GM23338 (cell line): ENCODE data around the gene ODAD3.

Source experiments
- CREB1 ChIP-seq: fragments of 250-450 bp; sonication (Bioruptor Pico); IDR thresholded peaks from 2 replicates; pipeline ENCODE4 v1.5.0; 2020; ENCODE audit warnings: low read depth, mild to moderate bottlenecking, moderate library complexity
- CTCF ChIP-seq, 2 experiments: fragments of 200-600 bp in 1 of 2; sonication (generic) in 1 of 2; conservative IDR thresholded peaks; 2 replicates each; pipeline versions ENCODE4 v1.5.1 to v1.6.1; 2016 to 2017; ENCODE audit warnings: antibody characterized with exemption in 2 of 2, low read depth in 2 of 2, mild to moderate bottlenecking in 2 of 2, moderate library complexity in 1 of 2
- ETS1 ChIP-seq: IDR thresholded peaks from 2 replicates; pipeline ENCODE4 v1.6.1; 2016; ENCODE audit warnings: antibody characterized with exemption
- EZH2 ChIP-seq: fragments of 200-600 bp; sonication (generic); IDR thresholded peaks from one replicate; pipeline ENCODE4 v1.8.0; 2017; ENCODE audit warnings: antibody characterized with exemption, mild to moderate bottlenecking, low read depth; ENCODE audit not compliant: unreplicated experiment
- EZH2phosphoT487 ChIP-seq: fragments of 200-600 bp; sonication (generic); IDR thresholded peaks from one replicate; pipeline ENCODE4 v1.8.1; 2018; ENCODE audit warnings: antibody characterized with exemption; ENCODE audit not compliant: unreplicated experiment
- JUNB ChIP-seq: IDR thresholded peaks from one replicate; pipeline ENCODE4 v1.6.1; 2016; ENCODE audit warnings: antibody characterized with exemption; ENCODE audit not compliant: unreplicated experiment
- NANOG ChIP-seq: IDR thresholded peaks from 2 replicates; pipeline ENCODE4 v1.6.1; 2016; ENCODE audit warnings: antibody characterized with exemption, borderline replicate concordance
- POLR2AphosphoS5 ChIP-seq: IDR thresholded peaks from 2 replicates; pipeline ENCODE4 v1.6.1; 2016; ENCODE audit warnings: antibody characterized with exemption, low read depth
- REST ChIP-seq: IDR thresholded peaks from one replicate; pipeline ENCODE4 v1.6.1; 2018; ENCODE audit warnings: antibody characterized with exemption; ENCODE audit not compliant: unreplicated experiment
- ZNF114 ChIP-seq: fragments of 250-450 bp; sonication (Bioruptor Pico); IDR thresholded peaks from 2 replicates; pipeline ENCODE4 v1.5.0; 2020; ENCODE audit warnings: mild to moderate bottlenecking, moderate library complexity
- ZNF331 ChIP-seq: fragments of 250-450 bp; sonication (Bioruptor Pico); IDR thresholded peaks from 2 replicates; pipeline ENCODE4 v1.5.0; 2020; ENCODE audit warnings: low read depth, mild to moderate bottlenecking, moderate library complexity
- ZNF462 ChIP-seq: fragments of 250-450 bp; sonication (Bioruptor Pico); IDR thresholded peaks from 2 replicates; pipeline ENCODE4 v1.5.0; 2020; ENCODE audit warnings: mild to moderate bottlenecking, moderate library complexity

GRCh38 chr19:11457115-11457514 lies 22.2 kb upstream of the ODAD3 start:
- TF ChIP-seq CTCF (conservative IDR thresholded peaks at IDR 0.05; ENCODE audit: low read depth in 2 of 2) (no peak), REST (no peak), EZH2phosphoT487 (no peak), CREB1 (CRISPR knock-in tag) (no peak), POLR2AphosphoS5 (no peak), EZH2 (no peak), ZNF331 (CRISPR knock-in tag) (no peak), ZNF114 (no peak), ETS1 (no peak), JUNB (no peak), ZNF462 (no peak), NANOG (no peak)
